Rectal smooth muscle tissue (tissue), 1 donor: ENCODE data around the gene CLDN5.
"Not testable (repeated sequence)": the region's sequence is repeated elsewhere in the genome, so short reads cannot be mapped to it uniquely, and the experiment has no call there.

Source experiments
- H3K27ac ChIP-seq: one replicate; pipeline ENCODE4 v1.7.0; 2013; ENCODE audit warnings: low read depth, low read length, inconsistent platforms
- H3K27me3 ChIP-seq: one replicate; pipeline ENCODE4 v1.7.0; 2013; ENCODE audit warnings: low read length; ENCODE audit not compliant: control insufficient read depth, insufficient read depth
- H3K36me3 ChIP-seq: one replicate; pipeline ENCODE4 v1.7.0; 2013; ENCODE audit warnings: low read length; ENCODE audit not compliant: control insufficient read depth, insufficient read depth
- H3K4me1 ChIP-seq: one replicate; pipeline ENCODE4 v1.7.0; 2013; ENCODE audit warnings: low read length; ENCODE audit not compliant: control insufficient read depth, insufficient read depth
- H3K4me3 ChIP-seq: one replicate; pipeline ENCODE4 v1.7.0; 2013; ENCODE audit warnings: low read length
- H3K9ac ChIP-seq: one replicate; pipeline ENCODE4 v1.7.0; 2013; ENCODE audit warnings: low read length

CLDN5 gene

DNA sequence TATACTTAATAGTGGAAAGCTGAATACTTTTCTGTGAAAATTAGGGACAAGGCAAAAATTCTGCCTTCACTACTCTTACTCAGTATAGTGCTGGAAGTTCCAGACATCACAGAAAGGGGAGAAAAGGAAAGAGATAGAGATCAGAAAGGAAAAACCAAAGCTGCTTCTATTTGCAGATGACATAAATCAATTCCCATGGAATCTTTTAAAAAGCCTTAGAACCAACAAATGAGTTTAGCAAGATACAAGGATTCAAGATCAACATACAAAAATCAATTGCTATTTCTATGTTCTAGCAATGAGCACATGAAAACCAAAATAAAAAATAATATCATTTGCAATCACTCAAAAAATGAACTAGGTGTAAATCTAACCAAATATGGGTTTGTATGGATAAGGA lies 16.2 kb upstream of the CLDN5 start:
- Histone ChIP-seq H3K9ac (no peak overlapping the region), H3K27me3 (no peaks in the 10 kb centered on the region), H3K4me1 (no peaks in the 10 kb centered on the region), H3K4me3 (no peak overlapping the region), H3K36me3 (no peaks in the 10 kb centered on the region), H3K27ac (no peak overlapping the region)

- no peaks in the 10 kb centered on the region for H3K36me3 ChIP-seq
- no peak overlapping the region for H3K9ac ChIP-seq
- no peak overlapping the region for H3K27ac ChIP-seq
- no peaks in the 10 kb centered on the region for H3K4me1 ChIP-seq
- H3K27me3 ChIP-seq = no peaks in the 10 kb centered on the region
- no peak overlapping the region for H3K4me3 ChIP-seq
Measured at GRCh38 chr22:19537941-19538488, 13.8 kb upstream of the CLDN5 start.

- Histone ChIP-seq H3K27me3 (no peaks in the 10 kb centered on the region), H3K4me1 (no peaks in the 10 kb centered on the region), H3K4me3 (no peak overlapping the region), H3K9ac (no peak overlapping the region), H3K36me3 (no peaks in the 10 kb centered on the region), H3K27ac (no peak overlapping the region)
Measured at GRCh38 chr22:19536564-19536963, 12.4 kb upstream of the CLDN5 start.

DNA sequence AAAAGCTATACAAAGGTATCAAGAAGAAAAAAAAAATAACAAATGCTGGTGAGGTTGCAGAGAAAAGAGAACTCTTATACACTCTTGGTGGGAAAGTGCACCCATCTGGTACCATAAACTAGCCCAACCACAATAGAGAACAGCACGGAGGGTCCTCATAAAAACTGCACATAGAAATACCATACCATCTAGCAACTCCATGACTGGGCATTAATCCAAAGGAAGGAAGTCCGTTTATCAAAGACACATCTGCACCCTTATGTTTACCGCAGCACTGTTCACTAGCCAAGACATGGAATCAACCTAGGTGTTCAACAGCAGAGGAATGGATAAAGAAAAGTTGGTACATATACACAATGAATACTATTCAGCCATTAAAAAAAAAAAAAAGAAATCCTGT lies 10.8 kb upstream of the CLDN5 start:
- Histone ChIP-seq H3K9ac (no peak overlapping the region), H3K27ac (no peak overlapping the region), H3K4me1 (no peaks in the 10 kb centered on the region), H3K4me3 (no peak overlapping the region), H3K27me3 (no peaks in the 10 kb centered on the region), H3K36me3 (no peaks in the 10 kb centered on the region)

- Histone ChIP-seq H3K27ac (no peak overlapping the region), H3K4me1 (no peaks in the 10 kb centered on the region), H3K27me3 (no peaks in the 10 kb centered on the region), H3K36me3 (no peaks in the 10 kb centered on the region), H3K4me3 (no peak overlapping the region), H3K9ac (no peak overlapping the region)
Measured at GRCh38 chr22:19533857-19534256, 9.6 kb upstream of the CLDN5 start.

GRCh38 chr22:19533049-19533626 lies 8.9 kb upstream of the CLDN5 start:
- no peaks in the 10 kb centered on the region for H3K4me1 ChIP-seq
- H3K27me3 ChIP-seq = no peaks in the 10 kb centered on the region
- no peak overlapping the region for H3K9ac ChIP-seq
- no peak overlapping the region for H3K4me3 ChIP-seq
- no peaks in the 10 kb centered on the region for H3K36me3 ChIP-seq
- H3K27ac ChIP-seq = no peak overlapping the region

GRCh38 chr22:19531327-19531726 lies 7.1 kb upstream of the CLDN5 start:
- not testable (repeated sequence) for H3K27ac ChIP-seq, H3K27me3 ChIP-seq, H3K9ac ChIP-seq, H3K4me3 ChIP-seq, H3K36me3 ChIP-seq, H3K4me1 ChIP-seq

DNA sequence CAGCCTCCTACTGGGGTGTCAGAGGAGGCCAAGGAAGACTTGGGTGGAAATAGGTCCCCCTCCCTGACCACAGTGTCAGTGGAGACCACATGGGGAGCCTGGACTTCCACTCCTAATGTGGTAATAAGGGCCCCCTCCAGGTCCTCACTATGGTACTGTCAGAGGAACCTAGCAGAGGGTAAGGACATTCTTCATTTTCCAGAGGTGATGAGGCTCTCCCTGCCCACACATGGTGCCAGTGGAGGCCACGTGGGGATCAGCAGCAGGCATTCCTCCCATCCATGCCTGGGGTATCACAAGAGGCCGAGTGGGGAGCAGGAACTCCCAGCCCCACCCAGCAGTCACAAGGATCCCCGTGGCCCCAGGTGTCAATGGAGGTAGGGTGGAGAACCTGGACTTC lies 6.5 kb upstream of the CLDN5 start:
- Histone ChIP-seq H3K36me3 (no peaks in the 10 kb centered on the region), H3K27ac (no peak overlapping the region), H3K27me3 (peaks cover 5% of the 10 kb centered on the region), H3K9ac (no peak overlapping the region), H3K4me1 (no peaks in the 10 kb centered on the region), H3K4me3 (no peak overlapping the region)

GRCh38 chr22:19529811-19530210 lies 5.6 kb upstream of the CLDN5 start:
- H3K27me3 ChIP-seq = peaks cover 5% of the 10 kb centered on the region
- no peak overlapping the region for H3K9ac ChIP-seq
- no peak overlapping the region for H3K27ac ChIP-seq
- no peak overlapping the region for H3K4me3 ChIP-seq
- H3K36me3 ChIP-seq = no peaks in the 10 kb centered on the region
- no peaks in the 10 kb centered on the region for H3K4me1 ChIP-seq

GRCh38 chr22:19527861-19528417 lies 3.7 kb upstream of the CLDN5 start:
- Histone ChIP-seq H3K27me3 (peaks cover 12% of the 10 kb centered on the region), H3K27ac (no peak overlapping the region), H3K36me3 (no peaks in the 10 kb centered on the region), H3K4me1 (no peaks in the 10 kb centered on the region), H3K4me3 (no peak overlapping the region), H3K9ac (no peak overlapping the region)

GRCh38 chr22:19527321-19527721 lies 3.1 kb upstream of the CLDN5 start:
- Histone ChIP-seq H3K4me1 (no peaks in the 10 kb centered on the region), H3K4me3 (no peak overlapping the region), H3K27ac (no peak overlapping the region), H3K9ac (no peak overlapping the region), H3K36me3 (no peaks in the 10 kb centered on the region), H3K27me3 (peaks cover 12% of the 10 kb centered on the region)

DNA sequence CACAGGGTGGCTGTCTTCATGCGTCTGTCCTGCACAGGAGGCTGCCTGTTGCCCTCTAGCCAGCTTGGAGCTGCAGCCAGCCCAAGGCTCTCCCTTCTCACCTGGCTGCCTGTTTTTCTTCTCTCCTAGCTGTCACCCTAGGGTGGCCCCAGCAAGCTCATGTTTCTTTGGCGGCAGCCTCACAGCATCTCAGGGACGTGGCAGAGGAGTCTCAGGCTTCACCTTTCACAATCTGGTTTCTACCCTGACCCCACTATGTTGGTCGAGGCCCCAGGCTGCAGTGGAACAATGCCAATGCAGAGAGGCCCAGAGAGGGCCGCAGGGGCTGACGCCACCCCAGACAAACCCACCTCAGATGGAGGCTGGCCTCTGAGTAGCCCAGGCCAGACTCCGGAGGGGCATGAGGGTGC lies 2.5 kb upstream of the CLDN5 start:
- Histone ChIP-seq H3K27ac (no peak overlapping the region), H3K9ac (no peak overlapping the region), H3K36me3 (no peaks in the 10 kb centered on the region), H3K27me3 (peaks cover 12% of the 10 kb centered on the region), H3K4me1 (no peaks in the 10 kb centered on the region), H3K4me3 (no peak overlapping the region)

DNA sequence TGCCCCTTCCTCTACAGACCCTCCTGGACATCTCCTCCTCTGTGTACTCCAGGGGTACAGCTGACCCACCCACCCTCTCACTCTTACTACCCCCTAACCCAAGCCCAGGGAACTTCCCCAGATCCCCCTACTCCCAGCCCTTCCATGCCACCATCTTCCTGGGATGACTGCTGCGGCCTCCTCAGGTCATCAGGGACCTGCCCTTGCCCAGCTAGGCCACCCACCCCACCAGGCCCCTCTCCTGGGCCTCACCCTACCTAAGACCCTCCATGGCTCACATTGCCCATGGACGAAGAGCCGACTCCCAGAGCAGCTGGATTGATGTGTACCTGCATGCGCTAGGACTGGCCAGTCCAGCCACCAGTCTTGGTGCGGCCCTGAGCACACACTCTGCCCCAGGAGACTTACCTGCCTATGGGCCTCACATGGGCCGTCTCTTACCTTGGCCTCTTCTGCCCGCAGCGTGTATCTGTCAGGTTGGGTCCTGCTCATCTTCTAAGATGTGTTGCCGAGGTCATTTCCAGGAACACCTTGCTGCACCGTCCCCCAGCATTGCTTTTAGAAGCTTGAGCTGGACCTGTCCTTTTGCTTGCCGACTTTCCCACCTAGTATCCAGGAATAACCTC lies 2.0 kb upstream of the CLDN5 start:
- H3K36me3 ChIP-seq = no peaks in the 10 kb centered on the region
- no peak overlapping the region for H3K9ac ChIP-seq
- no peak overlapping the region for H3K27ac ChIP-seq
- peaks cover 12% of the 10 kb centered on the region for H3K27me3 ChIP-seq
- no peak overlapping the region for H3K4me3 ChIP-seq
- H3K4me1 ChIP-seq = no peaks in the 10 kb centered on the region
